Activated CD4-positive, CD25-positive, alpha-beta regulatory T cell treated with anti-CD3 and anti-CD28 coated beads, Interleukin-2, amount 50 U/mL, for 16 hours (primary cell): ENCODE measurements around the gene KLF7.

Experiments used
- DNase-seq: peaks from one replicate; pipeline ENCODE4 v3.0.0-alpha.2; 2020; ENCODE audit warnings: low read depth, low spot score

Gene KLF7

DNA sequence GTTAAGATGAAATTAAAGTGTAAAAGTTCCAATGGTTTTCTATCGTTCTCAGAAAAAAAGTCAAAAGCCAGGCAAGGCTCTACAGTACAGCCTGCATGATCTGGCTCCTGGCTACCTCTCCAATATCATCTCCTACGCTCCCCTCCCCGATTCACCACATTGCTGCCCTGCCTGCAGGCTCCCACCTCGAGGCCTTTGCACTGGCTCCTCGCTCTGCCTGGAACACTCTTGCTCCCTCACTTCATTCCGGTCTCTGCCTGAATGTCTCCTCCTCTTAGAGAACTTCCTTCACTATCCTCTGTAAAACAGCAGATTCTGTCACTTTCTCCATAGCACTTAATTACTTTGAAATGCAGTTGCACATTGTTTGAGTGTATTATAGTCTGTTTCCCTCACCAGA is 72.5 kb downstream of the KLF7 start:
- DNase-seq = no peak

- DNase-seq = no peak
These were observed 72.9 kb downstream of the KLF7 start for GRCh38 chr2:207092818-207093217.

- no peak for DNase-seq
These were observed 73.8 kb downstream of the KLF7 start for GRCh38 chr2:207091928-207092327.

DNA sequence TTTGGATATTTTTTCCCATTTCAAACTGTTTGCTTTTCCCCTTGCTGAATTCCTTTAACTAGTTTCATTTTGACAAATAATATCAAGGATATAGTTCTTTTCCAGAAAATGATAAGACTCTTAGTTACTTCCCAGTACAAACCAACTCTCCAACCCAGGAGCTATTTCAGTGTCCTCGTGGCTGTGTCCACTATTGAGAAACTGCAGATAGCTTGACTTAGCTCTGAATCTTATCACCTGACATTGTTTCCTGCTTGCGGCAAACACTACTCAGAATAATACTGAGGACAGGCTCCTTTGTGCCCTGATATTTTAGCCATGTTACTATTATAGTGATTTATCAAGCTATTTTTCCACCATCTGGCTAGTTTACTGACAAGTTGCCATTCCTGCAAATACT is 74.6 kb downstream of the KLF7 start:
- no peak for DNase-seq

- no peak for DNase-seq
These were observed 75.4 kb downstream of the KLF7 start for GRCh38 chr2:207090389-207090788.

- DNase-seq = no peak
These were observed 76.9 kb downstream of the KLF7 start for GRCh38 chr2:207088839-207089238.

- no peak for DNase-seq
These were observed 77.5 kb downstream of the KLF7 start for GRCh38 chr2:207088276-207088675.

DNA sequence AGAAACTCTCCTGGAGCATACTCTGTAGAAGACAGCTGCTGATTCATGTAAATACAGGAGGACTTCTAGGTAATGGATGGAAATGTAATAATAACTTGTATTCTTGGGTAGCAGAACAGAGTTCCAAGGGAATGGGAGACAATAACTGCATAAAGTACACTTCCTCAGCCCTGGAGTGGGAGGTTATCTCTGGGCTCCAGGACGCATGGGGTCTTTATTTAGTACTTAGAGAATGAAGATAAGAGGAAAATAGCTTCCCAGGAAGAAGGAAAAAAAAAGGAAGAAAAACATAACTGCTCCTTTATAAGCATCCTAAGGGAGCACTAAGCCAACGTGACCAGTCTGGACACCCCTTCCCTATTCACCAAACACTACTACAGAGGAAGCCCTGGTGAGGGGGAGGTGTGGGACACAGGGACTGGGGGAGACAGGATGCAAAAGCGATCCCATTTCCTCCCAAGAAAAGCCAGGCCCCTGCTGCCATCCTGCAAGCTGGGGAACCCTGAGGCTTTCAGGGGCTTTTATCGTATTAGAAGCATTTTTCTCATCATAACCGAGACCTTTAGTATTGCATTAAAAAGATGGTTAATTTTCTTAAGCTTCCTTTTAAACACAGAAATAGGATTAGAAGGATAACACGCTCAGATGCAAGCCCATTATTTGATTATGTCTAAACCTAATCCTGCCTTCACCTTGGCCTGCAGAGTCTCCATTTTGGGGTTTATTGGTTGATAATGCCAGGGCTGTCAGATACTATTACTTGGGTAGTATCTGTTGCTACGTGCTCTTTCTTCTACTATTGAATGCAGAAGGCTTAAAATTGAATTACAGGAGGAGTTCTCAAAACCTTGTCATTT is 78.5 kb downstream of the KLF7 start:
- DNase-seq = no peak

DNA sequence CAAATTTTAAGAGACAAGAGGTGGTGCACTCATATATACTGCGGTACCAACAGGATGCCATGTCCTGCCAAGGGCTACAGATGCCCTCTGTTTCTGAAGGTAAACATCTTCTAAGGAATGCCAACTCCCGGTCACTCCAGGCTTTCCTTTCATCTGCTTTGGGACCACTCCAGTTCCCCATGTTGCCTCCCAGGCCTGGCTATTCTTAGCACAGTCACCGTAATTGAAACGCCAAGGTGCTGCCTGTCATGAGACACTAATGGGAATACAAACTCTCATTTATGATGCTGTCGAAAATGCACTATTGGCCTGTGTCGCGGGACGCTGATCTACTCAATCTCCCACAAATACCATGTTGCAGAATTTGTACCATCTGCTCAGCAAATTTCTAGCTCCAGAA is 79.6 kb downstream of the KLF7 start:
- DNase-seq = no peak

- no peak for DNase-seq
These were observed 80.6 kb downstream of the KLF7 start for GRCh38 chr2:207085110-207085509.

DNA sequence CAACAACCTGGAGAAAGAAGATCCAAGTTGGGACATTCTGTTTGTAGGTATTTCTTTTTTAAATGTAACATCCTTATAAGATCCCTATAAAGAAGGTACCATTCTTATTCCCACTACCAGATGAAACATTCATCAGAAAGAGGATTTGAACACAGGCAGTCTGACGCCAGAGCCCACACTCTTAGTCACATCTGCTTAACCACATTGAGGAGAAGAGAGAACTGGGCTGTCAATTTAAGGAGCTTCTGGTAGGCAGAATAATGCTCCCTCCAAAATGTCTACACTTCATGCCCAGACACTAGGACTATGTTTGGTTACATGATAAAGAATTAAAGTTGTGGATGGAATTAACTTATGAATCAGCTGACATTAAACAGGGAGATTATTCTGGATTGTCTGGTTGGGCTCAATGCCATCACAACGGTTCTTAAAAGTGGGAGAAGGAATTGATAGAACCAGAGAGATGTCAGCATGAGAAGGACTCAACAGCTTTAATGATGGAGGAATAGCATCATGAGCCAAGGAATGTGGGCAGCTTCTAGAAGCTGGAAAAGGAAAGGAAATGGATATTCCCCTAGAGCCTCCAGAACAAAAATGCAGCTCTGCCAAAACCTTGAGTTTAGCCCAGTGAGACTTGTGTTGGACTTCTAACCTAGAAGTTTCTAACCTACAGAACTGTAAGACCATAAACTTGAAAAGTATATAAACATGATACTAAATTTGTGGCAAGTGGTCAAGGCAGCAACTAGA is 82.2 kb downstream of the KLF7 start:
- DNase-seq = no peak

DNA sequence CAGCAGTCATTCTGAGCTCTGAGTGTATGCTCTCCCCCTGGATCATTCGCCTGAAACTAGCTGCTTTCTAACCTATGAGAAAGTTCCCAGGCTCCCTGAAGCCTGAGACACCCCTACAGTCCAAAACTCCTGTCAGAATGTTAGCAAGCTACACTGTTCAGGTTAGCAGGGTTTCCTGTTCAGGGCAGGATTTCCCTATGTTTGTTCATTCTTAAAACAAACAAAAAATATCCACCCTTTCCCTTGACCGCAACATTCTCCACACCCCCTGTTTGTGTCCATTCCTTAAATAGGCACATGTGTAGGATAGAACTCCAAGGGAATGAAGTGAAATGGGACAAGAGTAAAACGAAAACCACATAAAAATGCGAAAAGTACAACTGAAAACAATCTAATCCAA is 83.1 kb downstream of the KLF7 start:
- no peak for DNase-seq

GRCh38 chr2:207078186-207078798 is 87.5 kb downstream of the KLF7 start:
- DNase-seq = no peak

GRCh38 chr2:207077266-207077665 is 88.5 kb downstream of the KLF7 start:
- no peak for DNase-seq

- no peak for DNase-seq
These were observed 90.3 kb downstream of the KLF7 start for GRCh38 chr2:207075456-207075855.

DNA sequence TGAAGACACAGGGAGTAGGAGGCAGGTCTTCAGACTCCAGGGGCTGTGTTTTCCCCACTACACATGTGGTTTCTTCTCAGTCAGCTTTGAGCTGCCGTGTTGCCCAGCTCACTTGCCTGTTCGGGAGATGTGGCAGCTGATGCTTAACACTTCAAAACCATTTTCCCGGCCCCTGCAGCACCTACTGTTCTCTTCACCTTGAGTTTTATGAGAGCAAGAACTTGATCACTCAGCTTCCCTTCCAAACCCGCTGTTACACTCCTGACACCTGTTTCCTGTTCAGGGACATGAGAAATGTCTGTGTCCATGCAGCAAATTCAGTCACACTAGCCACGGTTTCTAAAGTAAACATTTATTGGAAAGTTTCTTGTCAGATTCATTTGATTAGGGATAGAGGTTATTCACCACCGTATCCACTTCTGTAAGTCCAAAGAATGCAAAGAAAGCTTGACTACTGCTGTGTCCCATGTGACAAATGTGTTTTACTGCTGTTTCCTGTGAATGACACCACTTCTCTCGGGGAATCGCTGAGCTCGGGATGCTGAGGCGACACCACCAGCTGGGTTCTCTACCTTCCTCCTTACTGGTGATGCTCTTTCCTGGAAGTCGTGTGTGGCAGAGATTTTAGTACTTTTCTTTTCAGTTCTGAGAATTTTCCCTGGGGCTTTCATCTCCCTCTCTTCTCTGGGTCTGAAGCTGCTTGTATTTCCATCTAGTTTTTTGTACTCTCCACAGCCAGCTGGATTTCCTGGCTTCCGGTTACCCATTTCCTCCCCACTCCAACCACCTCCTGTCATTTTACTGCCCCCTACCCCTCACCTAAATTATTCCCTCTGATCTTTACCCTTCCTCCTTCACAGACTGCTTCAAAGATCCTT is 91.7 kb downstream of the KLF7 start:
- DNase-seq = no peak

DNA sequence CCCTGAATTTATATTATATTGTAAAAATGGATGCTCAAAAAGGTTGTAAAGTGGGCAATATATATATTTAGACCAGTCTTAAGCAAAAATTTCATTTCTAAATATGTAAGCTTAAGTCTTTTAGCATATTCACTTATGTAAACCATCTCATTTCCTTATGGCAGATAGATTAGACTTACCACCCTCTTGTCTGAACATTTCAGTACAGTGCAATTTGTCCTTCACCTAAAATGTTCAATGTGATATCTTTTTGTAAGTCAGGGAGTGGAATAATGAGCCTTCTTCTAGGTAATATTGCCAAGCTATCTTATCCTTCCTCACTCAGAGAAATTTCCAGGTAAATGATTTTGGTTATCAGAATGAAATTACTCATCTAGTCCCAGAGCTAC is 92.3 kb downstream of the KLF7 start:
- no peak for DNase-seq

DNA sequence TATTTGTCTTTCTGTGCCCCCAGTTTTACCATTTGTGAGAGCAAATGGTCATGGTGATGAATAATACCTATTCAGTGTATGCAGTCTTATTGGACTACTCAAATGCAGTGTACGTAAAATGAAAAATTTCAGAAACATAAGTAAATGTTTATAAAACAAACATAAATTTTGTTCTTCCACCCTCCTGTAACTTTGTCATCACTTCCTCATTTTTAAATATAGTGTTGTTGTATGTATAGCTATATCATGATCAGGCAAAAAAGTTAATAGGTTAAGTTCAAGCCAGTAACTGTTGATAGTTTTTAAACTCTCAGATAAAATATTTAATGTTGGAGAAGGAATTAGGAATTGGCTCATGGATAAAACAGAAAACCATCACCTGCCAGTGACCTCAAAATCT is 93.2 kb downstream of the KLF7 start:
- DNase-seq = no peak

GRCh38 chr2:207071820-207072219 is 93.9 kb downstream of the KLF7 start:
- DNase-seq = no peak

- DNase-seq = no peak
These were observed 98.3 kb downstream of the KLF7 start for GRCh38 chr2:207067473-207067872.

GRCh38 chr2:207066791-207067460 is 98.8 kb downstream of the KLF7 start:
- no peak for DNase-seq
